CD4-positive, alpha-beta T cell treated with Interferon gamma for 1 hour (primary cell): Measurements from ENCODE around the gene UNC79.

Experiments
- DNase-seq: peaks from one replicate; pipeline ENCODE4 v3.0.0-alpha.2; 2020

The UNC79 gene

GRCh38 chr14:93733231-93733630, 302.5 kb downstream of the UNC79 start:
- DNase-seq = no peak

DNA sequence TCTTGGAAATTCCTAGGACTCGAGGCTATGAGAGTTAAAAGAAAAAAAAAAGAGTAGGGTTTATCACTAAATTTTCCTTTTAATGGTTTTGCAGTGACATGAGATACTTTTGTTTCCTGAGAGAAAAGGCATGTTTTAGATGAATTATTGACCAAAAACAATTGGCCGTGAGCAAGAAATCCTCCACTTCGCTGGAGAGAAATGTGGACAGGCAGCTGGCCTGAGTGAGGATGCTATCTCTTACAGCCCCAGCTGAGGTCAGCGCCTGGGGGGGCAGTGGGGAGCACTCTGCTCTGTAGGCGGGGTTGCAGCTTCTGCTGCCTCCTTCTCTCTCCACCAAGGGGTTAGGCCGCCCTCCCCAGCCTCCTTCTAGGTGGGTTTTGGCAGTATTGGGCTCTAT, 302.9 kb downstream of the UNC79 start:
- DNase-seq = no peak

DNA sequence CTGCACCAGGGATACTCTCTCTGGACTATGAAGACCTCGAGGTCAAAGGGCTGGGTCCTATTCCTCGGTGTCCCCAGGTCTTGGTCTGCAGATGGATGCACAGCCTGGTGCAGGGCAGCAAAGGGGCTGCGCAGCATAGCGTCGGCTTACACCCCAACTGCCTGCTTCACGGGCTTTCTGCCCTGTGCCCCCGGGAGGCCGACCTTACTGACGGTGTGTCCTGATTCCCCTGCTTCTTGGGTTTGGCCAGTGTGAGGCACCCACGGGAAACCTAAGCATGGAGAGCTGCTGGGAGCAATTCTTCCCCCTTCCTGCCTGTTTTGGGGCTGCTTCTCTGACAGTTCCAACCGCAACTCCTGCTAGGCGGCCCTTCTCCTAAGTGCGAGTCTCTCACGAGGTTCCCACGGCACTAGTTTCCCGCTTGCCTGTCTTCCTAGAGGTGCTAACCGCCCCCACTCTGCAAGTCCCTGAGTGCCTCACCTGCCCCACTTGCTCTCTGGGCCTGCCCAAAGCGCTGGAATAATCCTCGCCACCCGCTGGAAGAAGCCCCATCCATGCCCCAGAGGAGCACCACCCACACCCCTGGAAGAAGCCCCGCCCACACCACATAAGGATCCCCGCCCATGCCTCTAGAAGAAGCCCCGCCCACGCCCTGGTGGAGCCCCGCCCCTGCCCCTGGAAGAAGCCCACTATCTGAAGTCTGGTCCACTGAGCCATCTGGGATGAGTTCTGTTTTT, 303.5 kb downstream of the UNC79 start:
- DNase-seq = no peak

GRCh38 chr14:93735206-93735605, 304.5 kb downstream of the UNC79 start:
- no peak for DNase-seq

- no peak for DNase-seq
Measured at GRCh38 chr14:93736378-93737014, 305.8 kb downstream of the UNC79 start.

DNA sequence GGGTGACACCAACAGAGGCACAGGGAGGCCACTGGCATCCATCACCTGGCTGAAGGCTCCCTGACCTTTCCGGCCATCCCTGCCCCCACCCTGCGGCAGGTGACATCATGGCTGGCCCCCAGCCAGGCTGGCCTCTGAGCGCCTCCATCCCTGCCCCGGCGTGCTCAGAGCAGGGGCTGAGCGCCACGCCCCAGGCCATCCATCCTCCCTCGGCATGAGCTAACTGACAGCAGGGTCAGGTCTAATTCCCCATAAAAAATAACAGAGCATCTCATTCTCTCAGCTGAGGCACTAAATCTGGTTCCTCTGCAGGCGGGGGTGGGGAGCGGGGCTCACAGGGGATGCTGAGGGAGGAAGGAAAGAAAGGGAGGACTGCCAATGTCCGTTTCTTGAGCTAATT, 306.9 kb downstream of the UNC79 start:
- DNase-seq = no peak

GRCh38 chr14:93741556-93742230, 311.0 kb downstream of the UNC79 start:
- DNase-seq = no peak

- no peak for DNase-seq
Measured at GRCh38 chr14:93742761-93743160, 312.0 kb downstream of the UNC79 start.

- DNase-seq = no peak
Measured at GRCh38 chr14:93743270-93744060, 312.7 kb downstream of the UNC79 start.

- DNase-seq = no peak
Measured at GRCh38 chr14:93744176-93744575, 313.4 kb downstream of the UNC79 start.

DNA sequence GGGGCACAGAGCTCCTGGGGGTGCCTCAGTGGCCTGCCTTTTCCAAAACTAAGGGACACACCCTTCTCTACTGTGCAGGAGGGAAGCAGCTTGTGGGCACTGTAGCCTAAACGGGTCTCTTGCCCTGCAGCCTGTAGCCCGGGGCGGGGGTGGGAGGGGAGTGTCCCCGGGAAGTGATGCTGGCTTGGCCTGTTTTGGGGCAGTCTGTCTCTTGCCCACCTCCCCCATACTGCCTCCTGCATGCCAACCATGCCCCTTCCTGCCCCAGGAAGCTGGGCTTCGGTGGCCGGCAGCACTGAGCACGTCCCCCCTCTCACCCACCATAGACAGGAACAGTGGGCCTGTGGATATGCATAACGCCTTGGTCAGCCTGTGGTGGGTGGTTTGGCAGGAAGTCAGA, 314.1 kb downstream of the UNC79 start:
- no peak for DNase-seq

- DNase-seq = no peak
Measured at GRCh38 chr14:93745603-93746273, 315.0 kb downstream of the UNC79 start.

DNA sequence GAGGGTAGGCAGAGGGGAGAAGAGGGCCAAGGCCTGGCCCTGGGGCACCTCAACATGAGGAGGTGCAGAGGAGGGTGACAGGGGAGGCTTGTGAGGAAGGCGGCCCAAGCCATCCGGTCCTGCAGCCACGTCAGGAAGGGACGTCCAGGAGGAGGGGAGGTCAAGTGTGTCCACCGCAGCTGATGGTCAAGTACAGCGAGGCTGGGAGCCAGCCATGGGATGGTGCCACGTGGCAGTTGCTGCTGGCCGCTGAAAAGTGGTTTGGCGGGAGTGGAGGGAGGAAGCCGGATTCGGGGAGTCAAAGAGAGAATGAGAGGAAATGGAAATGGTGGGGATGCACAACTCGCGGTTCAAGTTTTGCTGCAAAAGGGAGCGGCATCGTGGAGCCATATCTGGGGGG, 316.4 kb downstream of the UNC79 start:
- no peak for DNase-seq

DNA sequence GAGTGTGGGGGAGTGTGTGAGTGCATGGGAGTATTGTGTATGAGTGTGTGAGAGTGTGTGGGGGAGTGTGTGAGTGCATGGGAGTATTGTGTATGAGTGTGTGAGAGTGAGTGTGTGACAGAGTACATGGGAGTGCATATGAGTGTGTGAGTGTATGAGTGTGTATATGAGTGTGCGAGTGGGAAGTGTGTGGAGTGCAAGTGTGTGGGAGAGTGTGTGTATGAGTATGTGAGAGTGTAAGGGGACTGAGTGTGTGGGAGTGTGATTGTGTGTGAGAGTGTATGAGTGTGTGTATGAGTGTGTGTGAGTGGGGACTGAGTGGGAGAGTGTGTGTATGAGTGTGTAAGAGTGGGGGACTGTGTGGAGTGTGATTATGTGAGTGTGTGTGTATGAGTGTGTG, 316.8 kb downstream of the UNC79 start:
- DNase-seq = no peak

DNA sequence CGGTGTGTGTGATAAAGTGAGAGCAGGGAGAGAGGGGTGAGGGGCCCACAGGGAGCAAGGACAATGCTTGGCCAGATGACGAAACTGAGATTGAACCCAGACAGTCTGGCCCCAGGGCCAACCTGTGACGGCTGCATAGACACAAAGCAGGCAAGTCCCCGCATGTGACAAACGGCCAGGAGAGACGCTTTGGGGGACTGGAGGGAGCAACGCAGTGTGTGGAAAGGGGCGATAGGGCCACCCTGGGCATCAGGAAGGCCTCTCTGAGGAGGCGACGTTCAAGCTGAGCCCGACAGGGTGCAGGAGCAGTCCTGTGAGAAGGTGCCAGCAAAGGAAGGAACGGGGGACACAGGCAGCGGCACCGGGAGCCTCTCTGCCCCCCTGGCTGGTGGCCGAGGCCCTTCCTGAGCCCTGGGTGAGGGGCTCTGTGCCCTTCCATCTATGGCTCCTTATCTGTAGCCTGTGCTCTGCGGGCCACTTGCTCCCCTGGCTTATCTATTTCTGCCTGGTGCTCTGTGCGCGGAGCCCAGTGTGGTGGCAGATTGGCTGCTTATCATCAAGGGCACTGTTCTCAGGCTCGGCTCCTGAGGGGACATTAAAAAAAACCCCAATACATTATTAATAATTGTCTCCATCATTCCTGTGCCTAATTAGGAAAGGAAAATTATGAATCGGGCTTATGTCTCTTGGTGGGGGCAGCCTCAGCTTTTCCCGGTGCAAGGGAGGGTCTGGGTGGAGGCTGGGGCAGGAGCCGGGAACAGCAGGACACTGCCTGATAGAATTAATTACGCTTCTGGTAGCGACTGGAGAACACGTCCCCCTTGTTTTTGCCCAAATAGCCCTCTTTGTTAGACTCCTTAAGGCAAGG, 317.7 kb downstream of the UNC79 start:
- DNase-seq = no peak

DNA sequence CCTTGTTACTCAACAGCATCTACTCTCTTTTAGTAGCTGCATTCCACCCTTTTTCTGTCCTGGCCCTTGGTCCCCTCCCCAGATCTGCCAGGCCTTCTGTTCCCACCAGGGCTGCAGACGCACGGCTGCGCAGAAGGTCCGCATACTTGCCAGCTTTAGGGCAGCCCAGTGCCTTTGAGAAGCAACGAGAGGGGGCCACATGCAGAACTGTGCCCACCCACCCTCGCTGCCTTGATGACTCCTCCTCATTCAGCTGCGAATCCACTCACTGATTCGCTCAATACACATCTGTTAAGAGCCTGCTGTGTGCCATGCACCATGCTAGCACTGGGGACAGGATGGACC, 318.3 kb downstream of the UNC79 start:
- no peak for DNase-seq

- no peak for DNase-seq
Measured at GRCh38 chr14:93751946-93752655, 321.4 kb downstream of the UNC79 start.

- no peak for DNase-seq
Measured at GRCh38 chr14:93752980-93753561, 322.3 kb downstream of the UNC79 start.

GRCh38 chr14:93753647-93754046, 322.9 kb downstream of the UNC79 start:
- DNase-seq = no peak

DNA sequence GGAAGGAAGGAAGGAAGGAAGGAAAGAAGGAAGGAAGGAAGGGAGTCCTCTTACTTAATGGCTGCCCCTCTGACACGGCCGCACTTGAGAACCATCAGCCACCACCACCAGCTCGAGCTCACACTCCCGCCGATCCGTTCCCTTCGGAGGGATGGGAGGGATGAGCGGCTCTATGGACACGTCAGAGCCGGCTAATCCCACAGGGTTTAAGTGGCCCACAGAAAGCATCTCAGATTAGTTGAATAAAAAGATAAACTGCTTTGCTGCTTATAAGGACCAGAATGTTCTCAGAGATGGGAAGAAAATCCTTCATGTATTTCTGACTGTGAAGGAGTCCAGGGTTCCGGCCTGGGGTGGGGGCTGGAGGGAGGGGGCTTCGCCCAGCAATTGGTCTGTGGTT, 326.5 kb downstream of the UNC79 start:
- no peak for DNase-seq
